H9 (cell line): Measurements from ENCODE around the gene DDX6. TPM values are rescaled to one million over a fixed set of nuclear protein-coding genes. Genes with fewer than 3 reads are reported as not detected.
A peak's percentile ranks its signal among the peaks of the same experiment; 100 is the strongest.

Experiments used
- DNase-seq: peaks from one replicate; pipeline ENCODE4 v3.0.0-alpha.2; 2017
- H2AFZ ChIP-seq: one replicate; pipeline ENCODE4 v1.6.1; 2013; ENCODE audit warnings: mild to moderate bottlenecking, low read length, control low read depth, moderate library complexity
- H2AK5ac ChIP-seq: 2 replicates; pipeline ENCODE4 v1.6.1; 2013; ENCODE audit warnings: low read length, control low read depth, mixed read lengths; ENCODE audit not compliant: insufficient read length
- H2BK120ac ChIP-seq: one replicate; pipeline ENCODE4 v1.6.1; 2013; ENCODE audit warnings: low read depth, mild to moderate bottlenecking, low read length, control low read depth, inconsistent platforms; ENCODE audit not compliant: poor library complexity, severe bottlenecking
- H2BK12ac ChIP-seq: 2 replicates; pipeline ENCODE4 v1.6.1; 2013; ENCODE audit warnings: low read length, control low read depth, mixed read lengths, low read depth; ENCODE audit not compliant: insufficient read length
- H2BK15ac ChIP-seq: 2 replicates; pipeline ENCODE4 v1.6.1; 2013; ENCODE audit warnings: low read depth, low read length, control low read depth
- H2BK20ac ChIP-seq: one replicate; pipeline ENCODE4 v1.6.1; 2013; ENCODE audit warnings: low read depth, mild to moderate bottlenecking, low read length, control low read depth, inconsistent platforms; ENCODE audit not compliant: poor library complexity, severe bottlenecking
- H2BK5ac ChIP-seq: 2 replicates; pipeline ENCODE4 v1.6.1; 2013; ENCODE audit warnings: low read length, control low read depth, mixed read lengths; ENCODE audit not compliant: insufficient read length
- H3K14ac ChIP-seq: 2 replicates; pipeline ENCODE4 v1.6.1; 2013; ENCODE audit warnings: low read length, control low read depth; ENCODE audit not compliant: insufficient read depth
- H3K18ac ChIP-seq: 2 replicates; pipeline ENCODE4 v1.6.1; 2013; ENCODE audit warnings: low read depth, mild to moderate bottlenecking, mixed read lengths, low read length, control low read depth; ENCODE audit not compliant: insufficient read length
- H3K23ac ChIP-seq: 2 replicates; pipeline ENCODE4 v1.6.1; 2013; ENCODE audit warnings: low read length, control low read depth, mixed read lengths, low read depth; ENCODE audit not compliant: insufficient read length
- H3K23me2 ChIP-seq: 2 replicates; pipeline ENCODE4 v1.6.1; 2013; ENCODE audit warnings: low read depth, mild to moderate bottlenecking, mixed read lengths, low read length, control low read depth; ENCODE audit not compliant: insufficient read length, poor library complexity, severe bottlenecking
- H3K27ac ChIP-seq: 2 replicates; pipeline ENCODE4 v1.5.1; 2013; ENCODE audit warnings: low read length, control low read depth, mixed read lengths, low read depth; ENCODE audit not compliant: insufficient read length
- H3K27me3 ChIP-seq: 2 replicates; pipeline ENCODE4 v1.6.1; 2013; ENCODE audit warnings: low read length, control low read depth, inconsistent platforms; ENCODE audit not compliant: insufficient read depth
- H3K4ac ChIP-seq: 2 replicates; pipeline ENCODE4 v1.6.1; 2013; ENCODE audit warnings: low read depth, mild to moderate bottlenecking, control low read depth, inconsistent platforms, low read length, moderate library complexity
- H3K4me1 ChIP-seq: 2 replicates; pipeline ENCODE4 v1.6.1; 2013; ENCODE audit warnings: low read length, control low read depth, inconsistent platforms; ENCODE audit not compliant: insufficient read depth
- H3K4me2 ChIP-seq: 2 replicates; pipeline ENCODE4 v1.6.1; 2013; ENCODE audit warnings: low read length, control low read depth, mixed read lengths; ENCODE audit not compliant: insufficient read length, insufficient read depth
- H3K56ac ChIP-seq: 2 replicates; pipeline ENCODE4 v1.6.1; 2013; ENCODE audit warnings: low read depth, mild to moderate bottlenecking, mixed read lengths, low read length, control low read depth; ENCODE audit not compliant: insufficient read length
- H3K79me1 ChIP-seq: 2 replicates; pipeline ENCODE4 v1.6.1; 2013; ENCODE audit warnings: low read depth, mild to moderate bottlenecking, moderate library complexity, low read length, control low read depth, inconsistent platforms; ENCODE audit not compliant: insufficient read depth, poor library complexity, severe bottlenecking
- H3K79me2 ChIP-seq: 2 replicates; pipeline ENCODE4 v1.6.1; 2013; ENCODE audit warnings: low read length, control low read depth, inconsistent platforms; ENCODE audit not compliant: insufficient read depth
- H3K9ac ChIP-seq: 2 replicates; pipeline ENCODE4 v1.6.1; 2013; ENCODE audit warnings: low read length, control low read depth, mixed read lengths; ENCODE audit not compliant: insufficient read length; ENCODE audit errors: extremely low read depth
- H3K9me3 ChIP-seq: one replicate; pipeline ENCODE4 v1.6.1; 2013; ENCODE audit warnings: low read depth, low read length, inconsistent platforms; ENCODE audit not compliant: control insufficient read depth
- H3T11ph ChIP-seq: one replicate; pipeline ENCODE4 v1.6.1; 2013; ENCODE audit warnings: mild to moderate bottlenecking, low read length, control low read depth, inconsistent platforms
- H4K20me1 ChIP-seq: one replicate; pipeline ENCODE4 v1.6.1; 2013; ENCODE audit not compliant: control insufficient read depth, insufficient read length, insufficient read depth
- H4K5ac ChIP-seq: 2 replicates; pipeline ENCODE4 v1.6.1; 2013; ENCODE audit warnings: low read depth, mild to moderate bottlenecking, mixed read lengths, low read length, control low read depth; ENCODE audit not compliant: insufficient read length
- H4K8ac ChIP-seq: replicated peaks from 2 replicates; pipeline ENCODE4 v1.6.1; 2013; ENCODE audit warnings: low read length, control low read depth, mixed read lengths, low read depth; ENCODE audit not compliant: insufficient read length
- H4K91ac ChIP-seq: 2 replicates; pipeline ENCODE4 v1.6.1; 2013; ENCODE audit warnings: low read depth, mild to moderate bottlenecking, moderate library complexity, mixed read lengths, low read length, control low read depth; ENCODE audit not compliant: insufficient read length
- H3K27ac Mint-ChIP-seq, 3 experiments: 2 replicates in 2 of 3; 3 replicates in 1 of 3; pipeline ENCODE4 v1.8.0; 2020 to 2021; ENCODE audit warnings: mixed read lengths in 3 of 3, mild to moderate bottlenecking in 1 of 3, moderate library complexity in 1 of 3
- H3K27me3 Mint-ChIP-seq: 2 replicates; pipeline ENCODE4 v1.8.0; 2021; ENCODE audit warnings: low read depth, mild to moderate bottlenecking, moderate library complexity, mixed read lengths
- H3K36me3 Mint-ChIP-seq, 3 experiments: 2 replicates in 2 of 3; 3 replicates in 1 of 3; pipeline ENCODE4 v1.8.0; 2020 to 2021; ENCODE audit warnings: low read depth in 3 of 3, mixed read lengths in 3 of 3; ENCODE audit not compliant: insufficient read depth in 1 of 3
- H3K4me1 Mint-ChIP-seq, 2 experiments: 2 replicates each; pipeline ENCODE4 v1.8.0; 2020; ENCODE audit warnings: mixed read lengths in 2 of 2
- H3K4me3 Mint-ChIP-seq, 2 experiments: 2 replicates in 1 of 2; 3 replicates in 1 of 2; pipeline ENCODE4 v1.8.0; 2020 to 2021; ENCODE audit warnings: mild to moderate bottlenecking in 2 of 2, mixed read lengths in 2 of 2, moderate library complexity in 1 of 2
- H3K9me3 Mint-ChIP-seq, 2 experiments: 2 replicates in 1 of 2; 3 replicates in 1 of 2; pipeline ENCODE4 v1.8.0; 2020; ENCODE audit warnings: mild to moderate bottlenecking in 2 of 2, mixed read lengths in 2 of 2, moderate library complexity in 1 of 2
- CTCF ChIP-seq: fragments of 200-600 bp; sonication (generic); conservative IDR thresholded peaks from 3 replicates; pipeline ENCODE4 v1.8.0; 2021; ENCODE audit warnings: antibody characterized with exemption, mild to moderate bottlenecking
- WGBS: extraction: QIAGEN DNeasy Blood & Tissue Kit; methylation state at CpG from one replicate; pipeline ENCODE4 v1.1.7; 2013; ENCODE audit warnings: missing lambda C conversion rate, low lambda C conversion rate, mixed read lengths; ENCODE audit not compliant: insufficient read length; ENCODE audit errors: extremely low coverage; 5-methylcytosine and 5-hydroxymethylcytosine counted together
- total RNA-seq: library from RNA; stranded (reverse); gene quantifications from 2 replicates; pipeline ENCODE4 v1.2.1, GENCODE V29; 2021

The DDX6 gene
- total RNA-seq, 1 experiment from 2014 or later: 221 TPM

- Histone ChIP-seq H3K9ac (peak overlapping the region; percentile 100), H2BK15ac (no peak overlapping the region; the same call in 1 of the 2 replicates), H4K91ac (no peak overlapping the region), H3K18ac (peak overlapping the region; percentile 16), H3K56ac (no peak overlapping the region), H3K23ac (no peak overlapping the region), H4K20me1 (no peaks in the 10 kb centered on the region), H3T11ph (no peak overlapping the region), H2BK20ac (no peak overlapping the region), H3K27me3 (no peaks in the 10 kb centered on the region), H2BK12ac (no peak overlapping the region), H3K14ac (peak overlapping the region; percentile 81), H2AK5ac (no peak overlapping the region), H3K27ac (peak overlapping the region; percentile 42), H3K79me2 (peaks cover 30% of the 10 kb centered on the region), H4K8ac (no peak overlapping the region), H2AFZ (no peak overlapping the region), H3K4me2 (peak overlapping the region; percentile 76), H2BK120ac (no peak overlapping the region), H3K79me1 (no peaks in the 10 kb centered on the region), H2BK5ac (no peak overlapping the region), H4K5ac (no peak overlapping the region), H3K4ac (no peak overlapping the region), H3K23me2 (peaks cover 7% of the 10 kb centered on the region), H3K9me3 (no peaks in the 10 kb centered on the region), H3K4me1 (0 out of 2 replicates have a peak, but pooled peaks cover 5% of the 10 kb centered on the region)
- Mint-ChIP-seq H3K9me3 (no peaks in the 10 kb centered on the region), H3K36me3 (peaks cover 4 to 14% (median 8%) of the 10 kb centered on the region in 3 experiments; a peak in 6 of 7 replicates), H3K27ac (peak overlapping the region; percentile 98 to 100 (median 99); a peak in 6 of 7 replicates), H3K27me3 (peaks cover 1% of the 10 kb centered on the region; the same call in 1 of the 2 replicates), H3K4me3 (peak overlapping the region; percentile 100), H3K4me1 (peaks cover 21 to 23% of the 10 kb centered on the region in 2 experiments)
- TF ChIP-seq CTCF: no peak
- WGBS: no CpG with 5 or more reads among the region's 39 CpGs
- peak; percentile 39 for DNase-seq
Measured at GRCh38 chr11:118791961-118792569, 1.1 kb upstream of the DDX6 start.
